T47D (cell line): ENCODE data around the gene TRIM50.
"Not testable (repeated sequence)": the region's sequence is repeated elsewhere in the genome, so short reads cannot be mapped to it uniquely, and the experiment has no call there.

ENCODE experiments used
- DNase-seq, 2 experiments: peaks; one replicate each; pipeline versions ENCODE4 v3.0.0 to v3.0.0-alpha.2; 2011 to 2012; ENCODE audit warnings: low read depth in 1 of 2, low spot score in 1 of 2
- JUND ChIP-seq: IDR thresholded peaks from 2 replicates; pipeline ENCODE4 v1.6.1; 2012; ENCODE audit warnings: low read depth
- in situ Hi-C: cut with HindIII; loops from 2 replicates; pipeline ENCODE4 v1.10.0; 2016; ENCODE audit warnings: low sequenced_read_pairs, low pct_unique_long_range_greater_than_20kb

The TRIM50 gene

DNA sequence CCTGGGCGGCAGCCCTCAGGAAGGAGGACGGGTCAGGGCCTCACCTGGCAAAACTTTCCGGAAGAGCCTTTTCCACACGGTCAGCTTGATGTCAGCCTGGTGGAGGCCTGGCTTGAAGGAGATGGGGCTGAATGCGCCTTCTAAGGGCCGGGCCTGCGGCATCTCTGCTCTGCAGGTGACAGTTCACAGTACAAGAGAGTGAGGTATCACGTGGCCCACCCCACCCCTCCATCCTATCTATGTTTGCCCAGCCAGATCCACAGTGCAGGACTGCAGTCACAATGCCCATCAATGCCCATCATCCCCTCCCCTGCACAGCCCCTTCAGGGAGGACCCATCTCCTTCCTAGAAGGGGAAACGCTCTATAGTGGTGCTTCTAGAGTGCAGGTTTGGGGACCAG lies 11.4 kb downstream of the TRIM50 start:
- no peak for DNase-seq
- in situ Hi-C loops: no loop called here

DNA sequence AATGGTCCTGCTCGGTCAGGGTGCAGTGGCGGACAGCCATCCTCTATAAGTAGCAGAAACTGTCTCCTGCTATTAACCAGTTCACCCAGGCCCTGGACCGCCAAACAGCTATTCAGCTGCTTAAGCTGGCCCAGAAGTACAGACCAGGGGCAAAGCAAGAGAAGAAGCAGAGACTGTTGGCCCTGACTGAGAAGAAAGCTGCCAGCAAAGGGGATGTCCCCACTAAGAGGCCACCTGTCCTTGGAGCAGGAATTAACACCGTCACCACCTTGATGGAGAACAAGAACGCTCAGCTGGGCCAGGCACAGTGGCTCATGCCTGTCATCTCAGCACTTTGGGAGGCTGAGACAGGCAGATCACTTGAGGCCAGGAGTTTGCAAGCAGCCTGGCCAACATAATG lies 13.6 kb downstream of the TRIM50 start:
- no peak for TF ChIP-seq JUND
- DNase-seq: no peak
- in situ Hi-C loops: no loop called here

More for the DNA sequence above, 11.4 kb downstream of the TRIM50 start:
- no peak for TF ChIP-seq JUND

DNA sequence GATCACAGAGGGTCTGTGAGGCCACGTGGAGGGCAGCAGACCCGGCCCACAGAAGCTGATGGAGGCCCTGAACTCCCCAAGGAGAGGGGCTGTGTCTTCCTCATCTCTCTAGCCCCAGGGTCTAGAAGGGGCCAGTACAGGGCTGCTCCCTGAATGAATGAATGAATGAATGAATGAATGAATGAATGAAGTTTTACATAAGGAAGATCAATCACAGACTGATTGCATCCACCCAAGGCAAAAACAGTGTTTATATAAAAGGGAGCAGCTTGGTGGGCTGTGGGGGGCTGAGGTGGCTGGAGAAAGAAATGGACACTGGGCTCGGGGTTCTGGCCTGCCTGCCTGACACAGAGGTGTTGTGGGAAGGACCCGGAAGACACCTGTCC lies 14.4 kb downstream of the TRIM50 start:
- no peak for DNase-seq
- in situ Hi-C loops: no loop called here
- no peak for TF ChIP-seq JUND

DNA sequence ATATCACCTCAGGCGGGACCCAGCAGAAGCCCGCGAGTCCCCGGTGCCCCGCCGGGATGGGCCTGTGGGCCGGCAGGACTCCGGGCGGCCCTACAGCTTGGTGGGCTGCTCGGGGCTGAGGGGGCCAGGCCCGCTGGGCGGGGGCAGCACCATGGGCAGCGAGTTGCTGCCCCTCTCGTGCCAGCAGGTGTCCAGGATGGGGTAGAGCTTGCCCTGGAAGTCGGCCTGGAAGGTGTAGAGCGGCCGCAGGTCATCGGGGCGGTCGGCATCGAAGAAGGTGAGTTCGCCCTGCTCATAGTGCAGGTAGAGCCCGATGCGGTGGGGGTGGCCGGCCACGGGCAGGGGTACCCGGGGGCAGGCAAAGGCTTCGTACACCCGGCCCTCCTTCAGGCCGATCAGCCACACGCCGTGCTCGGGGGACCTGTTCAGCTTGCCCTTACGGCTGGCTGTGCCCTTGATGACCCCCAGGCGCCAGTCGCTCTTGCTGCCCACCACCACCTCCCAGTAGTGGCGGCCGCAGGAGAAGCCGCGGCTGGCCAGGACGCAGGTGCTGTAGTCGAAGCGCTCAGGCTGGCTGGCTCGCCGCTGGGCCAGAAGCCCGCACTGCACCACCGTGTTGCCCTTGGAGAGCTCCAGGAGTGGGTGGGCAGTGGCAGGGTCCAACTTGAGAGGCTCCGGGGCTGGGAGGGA lies 14.9 kb downstream of the TRIM50 start:
- TF ChIP-seq JUND: no peak
- in situ Hi-C loops: no loop called here

DNA sequence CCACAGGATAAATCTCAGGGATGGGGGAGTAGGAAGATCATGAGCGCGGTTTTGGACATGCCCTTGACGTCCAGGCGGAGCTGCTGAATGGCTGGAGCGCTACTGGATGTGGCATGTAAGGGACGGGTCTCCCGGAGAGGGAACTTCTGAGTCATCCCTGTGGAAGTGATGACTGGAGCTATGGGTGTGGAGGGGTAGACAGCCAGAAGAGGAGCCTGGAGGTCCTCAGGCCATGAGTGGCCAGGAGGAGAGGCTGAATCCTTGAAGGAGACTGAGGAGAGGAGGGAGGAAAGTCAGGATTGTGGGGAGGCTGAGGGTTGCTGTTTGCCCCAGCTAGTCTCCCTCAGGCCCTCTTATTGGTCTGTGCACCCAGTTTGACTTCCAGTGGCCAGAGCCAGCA lies 16.5 kb downstream of the TRIM50 start:
- DNase-seq, in situ Hi-C loops: not testable (repeated sequence)

More for the DNA sequence above, 14.9 kb downstream of the TRIM50 start:
- no peak for DNase-seq

DNA sequence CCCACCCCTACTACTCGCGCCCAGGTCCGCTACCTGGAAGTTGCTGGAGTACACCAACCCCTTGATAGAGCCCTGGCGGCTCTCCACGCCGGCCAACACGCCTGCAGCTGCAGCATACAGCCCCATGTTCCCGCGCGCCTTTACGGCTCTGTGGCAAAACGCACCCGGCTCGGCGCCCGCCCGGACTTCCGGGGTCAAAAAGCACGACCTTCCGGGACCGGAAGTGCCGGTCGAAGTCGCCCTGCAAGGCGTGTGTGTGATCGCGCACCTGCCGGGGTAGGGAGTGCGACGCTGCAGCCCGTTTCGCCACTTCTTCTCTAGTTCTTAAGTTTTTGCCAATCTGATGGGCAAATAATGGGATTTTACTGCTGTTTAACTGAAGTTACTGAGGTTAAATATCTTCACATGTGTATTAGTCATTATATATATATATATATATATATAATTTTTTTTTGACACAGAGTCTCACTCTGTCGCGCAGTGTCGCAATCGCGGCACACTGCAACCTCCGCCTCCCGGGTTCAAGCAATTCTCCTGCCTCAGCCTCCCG lies 19.1 kb downstream of the TRIM50 start, which contains the start of gene NSUN5:
NSUN5 (minus strand) TSS at position 162 of the 550 bp plus-strand sequence; CDS start at position 126, 36 bp downstream.
- in situ Hi-C loops: no loop called here
- no peak for TF ChIP-seq JUND
- peak; percentile 94 for DNase-seq

DNA sequence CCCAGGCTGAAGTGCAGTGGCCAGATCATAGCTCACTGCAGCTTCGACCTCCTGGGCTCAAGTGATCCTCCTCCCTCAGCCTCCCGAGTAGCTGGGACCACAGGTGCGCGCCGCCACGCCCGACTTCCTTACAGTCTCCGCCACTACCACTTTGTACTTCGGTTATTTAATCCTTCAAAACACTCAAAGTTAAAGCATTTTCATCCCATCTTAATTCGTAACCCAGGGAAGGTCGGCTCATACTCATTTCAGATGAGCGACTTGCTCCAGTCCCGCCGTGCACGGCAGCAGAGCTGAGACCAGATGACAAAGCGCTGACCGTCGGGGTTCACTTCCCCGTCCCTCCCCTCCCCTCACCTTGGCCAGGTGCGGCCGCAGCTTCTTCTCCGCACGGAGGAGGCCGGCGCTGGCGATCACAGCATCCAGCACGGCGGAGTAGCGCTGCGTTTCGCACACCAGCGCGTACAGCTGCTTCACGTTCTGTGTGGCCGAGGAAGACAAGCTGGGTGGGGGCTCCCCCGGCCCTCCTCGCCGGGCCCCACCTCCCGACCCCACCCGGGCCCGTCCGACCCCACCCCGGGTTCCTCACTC lies 19.7 kb downstream of the TRIM50 start:
- peak; percentile 34 to 49 for DNase-seq
- TF ChIP-seq JUND: no peak

DNA sequence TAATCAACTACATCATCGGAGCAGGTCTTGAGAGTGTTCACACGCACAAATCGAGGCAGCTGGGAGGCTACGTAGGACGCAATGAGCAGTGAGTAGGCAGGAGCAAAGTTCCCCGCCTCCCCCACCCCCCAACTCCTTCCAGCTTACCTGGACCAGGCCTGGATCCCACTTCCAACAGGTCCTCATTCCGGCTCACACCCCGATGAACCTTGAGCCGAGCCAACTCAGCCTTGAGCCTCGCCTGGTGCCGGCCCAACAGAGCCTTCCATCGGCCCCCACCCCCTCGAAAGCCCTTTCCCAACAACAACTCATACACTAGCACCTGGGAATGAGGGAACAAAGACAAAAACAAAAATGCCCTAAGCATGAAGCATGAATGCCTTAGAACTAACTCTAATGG lies 20.4 kb downstream of the TRIM50 start:
- in situ Hi-C loops: no loop called here
- TF ChIP-seq JUND: no peak
- no peak for DNase-seq

More for the DNA sequence above, 19.7 kb downstream of the TRIM50 start:
- in situ Hi-C loops: no loop called here

DNA sequence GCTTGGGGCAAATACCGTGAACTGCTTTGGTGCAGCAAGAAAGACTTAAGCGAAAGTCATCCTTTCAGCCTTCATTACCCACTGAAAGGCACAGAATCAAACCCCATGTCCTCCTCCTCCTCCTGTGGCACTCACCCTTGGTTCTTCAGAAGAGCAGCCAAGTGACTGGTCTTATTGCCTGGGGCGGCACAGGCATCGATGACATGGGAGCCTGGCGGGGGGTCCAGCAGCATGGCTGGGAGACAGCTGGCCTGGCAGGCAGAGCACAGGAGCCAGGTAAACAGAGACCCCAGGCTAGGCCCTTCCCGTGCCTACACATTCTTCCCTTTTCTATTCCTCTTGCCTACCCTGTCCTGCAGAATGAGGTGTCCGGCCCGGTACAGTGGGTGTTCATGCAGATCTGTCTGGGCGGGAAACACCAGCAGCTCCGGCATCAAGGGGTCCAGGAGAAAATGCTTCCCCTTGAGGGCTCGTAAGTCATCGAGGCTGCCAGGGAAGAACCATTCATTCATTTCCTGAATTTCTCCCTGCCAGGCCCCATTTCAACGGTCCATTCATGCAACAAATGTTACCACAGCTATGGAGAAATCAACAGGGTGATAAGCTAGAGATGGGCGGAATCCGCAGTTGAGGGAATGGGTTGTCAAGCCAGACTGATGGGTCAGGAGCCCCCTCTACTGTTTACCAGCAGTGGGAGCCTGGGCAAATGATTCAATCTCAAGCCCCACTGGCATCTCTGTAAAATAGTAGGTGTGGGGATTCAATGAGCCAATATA lies 23.1 kb downstream of the TRIM50 start:
- DNase-seq, in situ Hi-C loops: not testable (repeated sequence)

DNA sequence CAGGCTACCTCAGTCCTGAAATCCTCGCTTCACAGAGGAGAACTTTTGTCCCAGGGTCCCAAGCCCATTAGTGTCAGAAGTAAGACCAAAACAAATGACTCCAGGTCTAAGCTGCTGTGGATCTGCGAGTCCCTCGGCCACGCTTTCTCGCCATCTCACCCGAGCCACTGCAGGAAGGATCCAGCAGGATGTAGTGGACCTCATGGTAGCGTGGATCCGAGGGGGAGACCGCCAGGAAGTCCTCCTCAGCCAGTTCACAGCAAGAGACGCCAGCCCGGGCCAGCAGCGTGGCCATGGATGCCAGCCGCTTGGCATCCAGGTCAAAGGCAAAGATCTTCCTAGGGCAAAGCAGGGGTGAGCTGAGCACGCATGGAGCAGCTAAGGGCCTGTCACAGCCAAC lies 23.8 kb downstream of the TRIM50 start:
- in situ Hi-C loops: no loop called here
- DNase-seq: no peak
- TF ChIP-seq JUND: no peak

DNA sequence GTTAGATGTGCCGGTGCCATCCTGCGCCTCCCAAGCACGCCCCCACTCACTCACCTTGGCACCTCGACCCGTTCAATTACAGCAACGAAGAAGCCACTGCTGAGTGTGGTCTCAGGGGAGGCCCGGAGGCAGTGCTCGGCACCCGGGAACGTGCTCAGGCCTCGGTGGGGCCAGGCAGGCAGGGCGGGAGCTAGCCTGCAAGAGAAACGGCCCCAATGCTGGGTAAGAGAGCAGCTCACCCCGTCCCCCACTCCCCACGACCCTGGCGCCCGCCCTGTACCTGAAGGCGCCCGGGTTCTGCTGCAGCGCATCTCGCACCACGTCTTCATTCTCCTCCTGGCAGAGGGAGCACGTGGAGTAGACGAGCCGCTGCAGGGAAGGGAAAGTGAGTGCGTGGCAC lies 24.3 kb downstream of the TRIM50 start:
- no peak for TF ChIP-seq JUND
- in situ Hi-C loops: no loop called here
- no peak for DNase-seq

DNA sequence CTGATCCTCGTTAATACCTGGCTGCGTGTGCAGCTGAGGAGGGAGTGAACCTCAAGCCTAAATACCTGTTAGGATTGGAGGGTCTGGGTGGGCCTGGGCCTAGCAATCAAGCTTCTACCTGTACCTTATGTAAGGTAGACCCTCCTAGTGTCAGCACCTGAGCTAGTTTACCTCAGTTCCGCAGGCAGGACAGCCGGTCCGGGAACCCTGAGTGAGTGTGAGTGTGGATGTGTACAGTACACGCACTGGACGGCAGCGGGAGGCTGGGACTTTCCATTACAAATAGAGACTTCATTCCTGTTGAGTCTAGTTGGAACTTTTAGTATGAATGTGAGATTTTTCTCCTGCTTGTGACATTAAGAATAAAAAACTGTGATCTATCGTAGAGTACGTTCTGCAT lies 25.0 kb downstream of the TRIM50 start:
- DNase-seq, in situ Hi-C loops: not testable (repeated sequence)

DNA sequence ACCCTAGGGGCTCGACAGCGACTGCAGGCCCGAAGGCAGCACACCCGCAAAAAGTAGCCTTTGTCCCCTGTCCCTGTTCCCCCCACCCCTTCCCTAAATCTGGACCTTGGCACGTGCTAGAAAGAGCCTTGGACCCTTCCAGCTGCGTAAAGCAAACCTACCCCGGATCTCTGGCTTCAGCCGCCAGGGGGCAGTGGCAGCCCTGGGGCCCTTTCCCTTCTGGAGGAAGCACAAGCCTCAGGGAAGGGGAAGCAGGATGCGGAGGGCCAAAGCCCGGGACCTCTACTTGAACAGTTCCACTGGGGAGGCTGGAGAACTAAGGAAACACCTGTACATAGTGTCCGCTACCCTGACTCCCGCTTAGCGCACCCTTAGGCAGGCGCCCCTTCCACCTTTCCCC lies 26.8 kb downstream of the TRIM50 start:
- DNase-seq, in situ Hi-C loops: not testable (repeated sequence)

DNA sequence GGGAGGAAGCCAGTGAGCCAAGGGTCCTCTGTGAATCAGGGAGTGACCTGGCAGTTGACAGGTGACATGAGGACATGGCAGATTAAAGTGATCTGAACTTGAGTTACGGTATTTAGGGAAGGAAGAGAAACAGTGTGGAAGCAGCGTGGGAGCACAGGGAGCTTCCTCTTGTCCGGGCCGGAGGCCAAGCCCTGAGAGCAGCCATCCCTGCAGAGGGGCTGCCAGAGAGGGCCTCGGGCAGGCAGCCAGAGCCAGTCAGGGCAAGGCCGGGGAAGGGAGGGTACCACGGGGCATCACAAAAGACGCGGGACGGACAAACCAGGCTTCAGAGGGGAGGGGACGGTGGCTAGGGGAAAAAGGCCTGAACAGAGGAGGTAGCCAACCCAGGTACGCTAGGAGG lies 28.1 kb downstream of the TRIM50 start:
- in situ Hi-C loops, DNase-seq: not testable (repeated sequence)

DNA sequence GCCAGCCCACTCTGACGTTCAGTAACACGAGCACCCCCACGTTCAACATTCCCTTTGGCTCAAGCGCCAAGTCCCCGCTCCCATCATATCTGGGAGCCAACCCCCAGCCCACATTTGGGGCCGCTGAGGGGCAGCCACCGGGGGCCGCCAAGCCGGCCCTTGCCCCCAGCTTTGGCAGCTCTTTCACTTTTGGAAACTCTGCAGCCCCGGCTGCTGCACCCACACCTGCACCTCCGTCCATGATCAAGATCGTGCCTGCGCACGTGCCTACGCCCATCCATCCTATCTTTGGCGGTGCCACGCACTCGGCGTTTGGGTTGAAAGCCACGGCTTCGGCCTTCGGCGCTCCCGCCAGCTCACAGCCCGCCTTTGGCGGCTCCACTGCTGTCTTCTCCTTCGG lies 30.2 kb downstream of the TRIM50 start:
- DNase-seq, in situ Hi-C loops: not testable (repeated sequence)

DNA sequence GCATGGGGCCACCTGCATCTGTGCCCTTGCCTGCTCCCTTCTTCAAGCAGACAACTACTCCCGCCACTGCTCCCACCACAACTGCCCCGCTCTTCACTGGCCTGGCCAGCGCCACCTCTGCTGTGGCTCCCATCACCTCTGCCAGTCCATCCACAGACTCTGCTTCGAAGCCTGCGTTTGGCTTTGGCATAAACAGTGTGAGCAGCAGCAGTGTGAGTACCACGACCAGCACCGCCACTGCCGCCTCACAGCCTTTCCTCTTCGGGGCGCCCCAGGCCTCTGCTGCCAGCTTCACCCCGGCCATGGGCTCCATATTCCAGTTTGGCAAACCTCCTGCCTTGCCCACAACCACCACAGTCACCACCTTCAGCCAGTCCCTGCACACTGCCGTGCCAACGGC lies 30.6 kb downstream of the TRIM50 start:
- in situ Hi-C loops, DNase-seq: not testable (repeated sequence)

DNA sequence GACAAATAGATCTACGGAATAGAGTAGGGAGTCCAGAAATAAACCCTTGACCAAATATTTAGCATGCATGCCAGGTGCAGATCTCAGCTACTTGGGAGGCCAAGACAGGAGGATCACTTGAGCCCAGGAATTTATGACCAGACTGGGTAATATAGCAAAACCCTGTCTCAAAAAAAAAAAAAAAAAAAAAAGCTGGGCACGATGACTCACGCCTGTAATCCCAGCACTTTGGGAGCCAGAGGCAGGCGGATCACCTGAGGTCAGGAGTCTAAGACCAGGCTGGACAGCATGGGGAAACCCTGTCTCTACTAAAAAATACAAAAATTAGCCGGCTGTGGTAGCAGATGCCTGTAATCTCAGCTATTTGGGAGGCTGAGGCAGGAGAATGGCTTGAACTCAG lies 50.7 kb downstream of the TRIM50 start:
- in situ Hi-C loops: not testable (repeated sequence)

More for the DNA sequence above, 50.7 kb downstream of the TRIM50 start:
- DNase-seq: not testable (repeated sequence)
